Measurements from ENCODE around the gene PSEN2. TPM values are rescaled to one million over a fixed set of nuclear protein-coding genes. Genes with fewer than 3 reads are reported as not detected.
A peak's percentile ranks its signal among the peaks of the same experiment; 100 is the strongest.

The PSEN2 gene
- total and polyA plus RNA-seq, 9 of the 15 experiments (the other 6 are each of a cell fraction or from before 2014, with no cell fraction given), result 2.3 to 21.5 (median 13.7) TPM

DNA sequence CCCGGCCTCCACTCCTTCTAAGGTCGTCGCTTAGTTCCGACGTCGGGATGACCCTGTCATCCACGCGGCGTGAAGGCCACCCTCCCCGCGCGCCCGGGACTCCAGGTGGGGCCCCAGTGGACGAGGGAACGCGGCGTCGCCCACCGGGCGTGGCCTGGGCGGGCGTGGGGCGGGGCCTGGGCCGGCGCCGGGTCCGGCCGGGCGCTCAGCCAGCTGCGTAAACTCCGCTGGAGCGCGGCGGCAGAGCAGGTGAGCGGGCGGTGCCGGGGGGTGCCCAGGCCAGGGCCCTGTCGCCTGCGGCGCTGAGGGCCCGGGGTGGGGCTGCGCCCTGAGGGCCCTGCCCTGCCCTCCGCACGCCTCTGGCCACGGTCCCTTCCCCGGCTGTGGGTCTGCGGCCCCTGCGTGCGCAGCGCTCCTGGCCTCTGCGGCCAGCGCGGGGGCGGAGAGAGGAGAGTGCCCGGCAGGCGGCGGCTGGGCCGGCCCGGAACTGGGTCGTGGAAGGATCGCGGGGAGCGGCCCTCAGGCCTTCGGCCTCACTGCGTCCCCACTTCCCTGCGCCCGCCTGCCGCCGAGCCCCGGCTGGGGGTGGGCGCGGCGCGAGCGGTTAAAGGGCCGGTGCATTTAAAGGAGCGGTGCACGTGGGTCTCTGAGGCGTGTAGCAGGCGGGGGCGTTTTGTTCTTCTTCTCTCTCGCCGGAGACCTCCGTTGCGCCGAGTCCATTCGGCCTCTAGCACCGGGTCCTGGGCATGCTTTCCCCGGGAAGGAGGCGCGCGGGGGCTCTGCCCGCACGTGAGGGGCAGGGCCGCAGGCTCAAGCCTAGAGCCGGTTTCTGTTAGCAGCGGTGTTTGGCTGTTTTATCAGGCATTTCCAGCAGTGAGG lies at the start of gene PSEN2 (continued):
- TF ChIP-seq, protein P1, sequence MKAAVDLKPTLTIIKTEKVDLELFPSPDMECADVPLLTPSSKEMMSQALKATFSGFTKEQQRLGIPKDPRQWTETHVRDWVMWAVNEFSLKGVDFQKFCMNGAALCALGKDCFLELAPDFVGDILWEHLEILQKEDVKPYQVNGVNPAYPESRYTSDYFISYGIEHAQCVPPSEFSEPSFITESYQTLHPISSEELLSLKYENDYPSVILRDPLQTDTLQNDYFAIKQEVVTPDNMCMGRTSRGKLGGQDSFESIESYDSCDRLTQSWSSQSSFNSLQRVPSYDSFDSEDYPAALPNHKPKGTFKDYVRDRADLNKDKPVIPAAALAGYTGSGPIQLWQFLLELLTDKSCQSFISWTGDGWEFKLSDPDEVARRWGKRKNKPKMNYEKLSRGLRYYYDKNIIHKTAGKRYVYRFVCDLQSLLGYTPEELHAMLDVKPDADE (conservative IDR thresholded peaks at IDR 0.05; ENCODE audit: control insufficient read depth, low read depth, low read length), result peak; percentile 59
- TF ChIP-seq ETV6 (IDR thresholded peaks at IDR 0.05; ENCODE audit: borderline replicate concordance in 1 of 2, low read depth in 2 of 2, low read length in 1 of 2) (no peak), ETV6 (CRISPR knock-in tag; IDR thresholded peaks at IDR 0.05; ENCODE audit: borderline replicate concordance) (0 out of 2 replicates have a peak, but pooled peaks have one; percentile 10), L3MBTL2 (IDR thresholded peaks at IDR 0.05) (peak; percentile 94), GABPB1 (CRISPR knock-in tag; IDR thresholded peaks at IDR 0.05) (peak; percentile 61), POLR2A (conservative IDR thresholded peaks at IDR 0.05) (peak; percentile 44; the same call in 1 of the 2 replicates), FUS (optimal IDR thresholded peaks at IDR 0.05; ENCODE audit: low read depth, low read length) (peak; percentile 63), ZKSCAN8 (CRISPR knock-in tag; IDR thresholded peaks at IDR 0.05) (no peak), RBBP5 (IDR thresholded peaks at IDR 0.05; ENCODE audit: borderline replicate concordance, insufficient read depth, low read length, poor library complexity, severe bottlenecking) (peak; percentile 90), XRCC5 (IDR thresholded peaks at IDR 0.05; ENCODE audit: low read depth, low read length) (no peak), ZNF165 (CRISPR knock-in tag; IDR thresholded peaks at IDR 0.05; ENCODE audit: borderline replicate concordance) (no peak), HMGN3 (IDR thresholded peaks at IDR 0.05; ENCODE audit: borderline replicate concordance, extremely low read depth, insufficient read length, low read depth, low read length) (peak; percentile 51), HCFC1 (IDR thresholded peaks at IDR 0.05; ENCODE audit: low read depth, low read length) (peak; percentile 39; the same call in 1 of the 2 replicates), SMARCE1 (IDR thresholded peaks at IDR 0.05) (no peak), NELFE (IDR thresholded peaks at IDR 0.05; ENCODE audit: insufficient read depth, insufficient read length) (no peak), POLR2H (tag; IDR thresholded peaks at IDR 0.05; ENCODE audit: low read depth) (no peak), PHF8 (IDR thresholded peaks at IDR 0.05; ENCODE audit: borderline replicate concordance, low read length) (peak; percentile 88; the same call in 1 of the 2 replicates), SIN3A (IDR thresholded peaks at IDR 0.05; ENCODE audit: borderline replicate concordance in 2 of 2, control insufficient read depth in 1 of 2, low read depth in 2 of 2, low read length in 2 of 2) (peak; percentile 58 to 93; a peak in 3 of 4 replicates)
- TF ChIP-seq, protein P2, sequence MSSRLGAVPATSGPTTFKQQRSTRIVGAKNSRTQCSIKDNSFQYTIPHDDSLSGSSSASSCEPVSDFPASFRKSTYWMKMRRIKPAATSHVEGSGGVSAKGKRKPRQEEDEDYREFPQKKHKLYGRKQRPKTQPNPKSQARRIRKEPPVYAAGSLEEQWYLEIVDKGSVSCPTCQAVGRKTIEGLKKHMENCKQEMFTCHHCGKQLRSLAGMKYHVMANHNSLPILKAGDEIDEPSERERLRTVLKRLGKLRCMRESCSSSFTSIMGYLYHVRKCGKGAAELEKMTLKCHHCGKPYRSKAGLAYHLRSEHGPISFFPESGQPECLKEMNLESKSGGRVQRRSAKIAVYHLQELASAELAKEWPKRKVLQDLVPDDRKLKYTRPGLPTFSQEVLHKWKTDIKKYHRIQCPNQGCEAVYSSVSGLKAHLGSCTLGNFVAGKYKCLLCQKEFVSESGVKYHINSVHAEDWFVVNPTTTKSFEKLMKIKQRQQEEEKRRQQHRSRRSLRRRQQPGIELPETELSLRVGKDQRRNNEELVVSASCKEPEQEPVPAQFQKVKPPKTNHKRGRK (tag; IDR thresholded peaks at IDR 0.05), result no peak
- TF ChIP-seq, protein P3, sequence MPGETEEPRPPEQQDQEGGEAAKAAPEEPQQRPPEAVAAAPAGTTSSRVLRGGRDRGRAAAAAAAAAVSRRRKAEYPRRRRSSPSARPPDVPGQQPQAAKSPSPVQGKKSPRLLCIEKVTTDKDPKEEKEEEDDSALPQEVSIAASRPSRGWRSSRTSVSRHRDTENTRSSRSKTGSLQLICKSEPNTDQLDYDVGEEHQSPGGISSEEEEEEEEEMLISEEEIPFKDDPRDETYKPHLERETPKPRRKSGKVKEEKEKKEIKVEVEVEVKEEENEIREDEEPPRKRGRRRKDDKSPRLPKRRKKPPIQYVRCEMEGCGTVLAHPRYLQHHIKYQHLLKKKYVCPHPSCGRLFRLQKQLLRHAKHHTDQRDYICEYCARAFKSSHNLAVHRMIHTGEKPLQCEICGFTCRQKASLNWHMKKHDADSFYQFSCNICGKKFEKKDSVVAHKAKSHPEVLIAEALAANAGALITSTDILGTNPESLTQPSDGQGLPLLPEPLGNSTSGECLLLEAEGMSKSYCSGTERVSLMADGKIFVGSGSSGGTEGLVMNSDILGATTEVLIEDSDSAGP (CRISPR knock-in tag; IDR thresholded peaks at IDR 0.05), result peak; percentile 86
- TF ChIP-seq, protein P4, sequence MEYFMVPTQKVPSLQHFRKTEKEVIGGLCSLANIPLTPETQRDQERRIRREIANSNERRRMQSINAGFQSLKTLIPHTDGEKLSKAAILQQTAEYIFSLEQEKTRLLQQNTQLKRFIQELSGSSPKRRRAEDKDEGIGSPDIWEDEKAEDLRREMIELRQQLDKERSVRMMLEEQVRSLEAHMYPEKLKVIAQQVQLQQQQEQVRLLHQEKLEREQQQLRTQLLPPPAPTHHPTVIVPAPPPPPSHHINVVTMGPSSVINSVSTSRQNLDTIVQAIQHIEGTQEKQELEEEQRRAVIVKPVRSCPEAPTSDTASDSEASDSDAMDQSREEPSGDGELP (CRISPR knock-in tag; IDR thresholded peaks at IDR 0.05; ENCODE audit: borderline replicate concordance), result peak; percentile 72; the same call in 1 of the 2 replicates
